ENCODE results near the gene SLC25A21.
"Not testable (repeated sequence)": the region's sequence is repeated elsewhere in the genome, so short reads cannot be mapped to it uniquely, and the experiment has no call there.

SLC25A21 gene

GRCh38 chr14:37172024-37172869 is at the start of gene SLC25A21:
TSS of gene SLC25A21 (minus strand) at chr14:37172606.
- TF ChIP-seq POLR2A (IDR thresholded peaks at IDR 0.05; ENCODE audit: low read depth, low read length), result no peak
- FAIRE-seq (no peak), DNase-seq (ENCODE audit: insufficient read length, low spot score) (no peak)

DNA sequence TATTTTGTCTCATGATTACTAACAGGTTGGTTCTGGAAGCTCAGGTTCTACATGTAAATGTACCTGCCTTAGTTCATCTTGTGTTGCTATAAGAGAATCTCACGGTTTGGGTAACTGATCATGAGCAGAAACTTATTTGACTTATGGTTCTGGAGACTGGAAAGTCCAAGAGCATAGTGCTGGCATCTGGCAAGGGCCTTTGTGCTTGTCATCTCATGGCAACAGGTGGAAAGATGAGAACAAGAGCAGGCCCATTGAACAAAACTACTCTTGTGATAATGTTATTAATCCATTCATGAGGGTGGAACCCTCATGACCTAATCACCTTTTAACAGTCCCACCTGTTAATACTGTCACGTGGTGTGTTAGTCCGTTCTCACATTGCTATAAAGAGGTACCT is 48.7 kb upstream of the SLC25A21 start:
- FAIRE-seq, result no peak
- TF ChIP-seq POLR2A (IDR thresholded peaks at IDR 0.05; ENCODE audit: low read depth, low read length), result no peak
- no peak for DNase-seq (ENCODE audit: insufficient read length, low spot score)

GRCh38 chr14:37215345-37215744 is 42.9 kb upstream of the SLC25A21 start:
- TF ChIP-seq POLR2A (IDR thresholded peaks at IDR 0.05; ENCODE audit: low read depth, low read length), result no peak
- DNase-seq (ENCODE audit: insufficient read length, low spot score) (no peak), FAIRE-seq (no peak)

- FAIRE-seq, result no peak
- no peak for TF ChIP-seq POLR2A (IDR thresholded peaks at IDR 0.05; ENCODE audit: low read depth, low read length)
- no peak for DNase-seq (ENCODE audit: insufficient read length, low spot score)
Observed at GRCh38 chr14:37213016-37213415, 40.6 kb upstream of the SLC25A21 start.

DNA sequence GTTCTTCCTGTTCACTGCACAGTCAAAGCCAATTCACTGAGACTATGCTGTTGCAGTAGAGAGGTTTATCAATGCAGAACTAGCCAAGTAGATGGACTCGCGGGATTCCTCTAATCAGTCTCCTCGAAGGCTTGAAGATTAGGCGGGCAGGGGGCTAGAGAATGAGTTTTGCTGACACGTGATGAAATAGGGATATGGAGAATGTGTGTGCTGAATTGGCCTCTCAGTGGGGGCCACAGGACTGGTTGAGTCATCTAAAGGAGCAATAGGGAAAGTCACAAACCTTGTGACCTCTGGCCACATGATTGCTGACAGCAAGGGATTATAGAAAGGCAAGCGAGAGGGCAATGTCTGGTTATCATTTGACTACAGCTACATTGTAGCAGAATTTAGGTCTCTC is 38.0 kb upstream of the SLC25A21 start:
- no peak for DNase-seq (ENCODE audit: insufficient read length, low spot score)
- no peak for TF ChIP-seq POLR2A (IDR thresholded peaks at IDR 0.05; ENCODE audit: low read depth, low read length)
- FAIRE-seq, result no peak

DNA sequence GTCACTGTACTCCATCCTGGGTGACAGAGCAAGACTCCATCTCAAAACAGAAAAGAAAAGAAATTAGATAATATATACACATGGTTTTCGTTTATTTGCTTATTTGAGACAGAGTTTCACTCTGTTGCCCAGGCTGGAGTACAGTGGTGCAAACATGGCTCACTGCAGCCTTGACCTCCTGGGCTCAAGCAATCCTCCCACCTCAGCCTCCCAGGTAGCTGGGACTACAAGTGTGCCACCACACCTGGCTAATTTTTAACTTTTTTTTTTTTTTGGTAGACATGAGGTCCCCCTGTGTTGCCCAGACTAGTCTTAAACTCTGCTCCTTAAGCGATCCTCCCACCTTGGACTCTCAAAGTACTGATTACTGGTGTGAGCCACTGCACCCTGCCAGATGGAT is 37.2 kb upstream of the SLC25A21 start:
- DNase-seq (ENCODE audit: insufficient read length, low spot score); FAIRE-seq: not testable (repeated sequence)

DNA sequence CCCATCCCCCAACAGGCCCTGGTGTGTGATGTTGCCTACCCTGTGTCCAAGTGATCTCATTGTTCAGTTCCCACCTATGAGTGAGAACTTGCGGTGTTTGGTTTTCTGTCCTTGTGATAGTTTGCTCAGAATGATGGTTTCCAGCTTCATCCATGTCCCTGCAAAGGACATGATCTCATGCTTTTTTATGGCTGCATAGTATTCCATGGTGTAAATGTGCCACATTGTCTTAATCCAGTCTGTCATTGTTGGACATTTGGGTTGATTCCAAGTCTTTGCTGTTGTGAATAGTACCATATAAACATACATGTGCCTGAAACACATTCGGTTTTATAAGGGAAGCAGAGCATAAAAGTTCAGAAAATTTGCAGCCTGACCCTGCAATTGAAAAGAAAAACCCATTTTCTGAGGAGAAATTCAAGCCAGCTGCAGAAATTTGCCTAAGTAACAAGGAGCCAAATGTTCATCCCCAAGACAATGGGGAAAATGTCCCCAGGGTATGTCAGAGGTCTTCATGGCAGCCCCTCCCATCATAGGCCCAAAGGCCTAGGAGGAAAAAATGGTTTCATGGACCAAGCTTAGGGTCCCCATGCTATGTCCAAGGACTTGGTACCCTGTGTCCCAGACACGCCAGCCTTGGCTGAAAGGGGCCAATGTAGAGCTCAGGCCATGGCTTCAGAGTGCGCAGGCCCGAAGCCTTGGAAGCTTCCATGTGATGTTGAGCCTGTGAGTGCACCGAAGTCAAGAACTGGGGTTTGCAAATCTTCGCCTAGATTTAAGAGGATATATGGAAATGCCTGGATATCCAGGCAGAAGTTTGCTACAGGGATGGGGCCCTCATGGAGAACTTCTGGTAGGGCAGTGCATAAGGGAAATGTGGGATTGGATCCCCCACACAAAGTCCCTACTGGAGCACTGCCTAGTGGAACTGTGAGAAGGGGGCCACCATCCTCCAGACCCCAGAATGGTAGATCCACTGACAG is 33.5 kb upstream of the SLC25A21 start:
- DNase-seq (ENCODE audit: insufficient read length, low spot score); FAIRE-seq: not testable (repeated sequence)

DNA sequence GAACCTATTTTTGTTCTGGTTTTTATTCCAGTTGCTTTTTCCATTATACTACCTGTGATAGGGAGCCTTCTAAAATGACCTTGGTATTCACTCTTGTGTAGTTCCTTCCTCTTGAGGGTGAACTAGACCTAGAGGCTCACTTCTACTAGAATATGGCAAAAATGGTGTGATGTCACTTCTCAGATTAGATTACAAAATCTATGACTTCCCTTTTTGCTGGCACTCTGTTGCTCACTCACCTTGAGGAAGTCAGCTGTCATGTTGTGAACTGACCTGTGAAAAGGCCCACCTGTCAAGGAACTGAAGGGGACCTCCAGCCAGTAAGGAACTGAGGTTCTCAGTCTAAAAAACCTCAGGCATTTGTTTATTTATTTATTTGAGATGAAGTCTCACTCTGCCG is 31.0 kb upstream of the SLC25A21 start:
- no peak for FAIRE-seq
- no peak for TF ChIP-seq POLR2A (IDR thresholded peaks at IDR 0.05; ENCODE audit: low read depth, low read length)
- DNase-seq (ENCODE audit: insufficient read length, low spot score), result no peak

DNA sequence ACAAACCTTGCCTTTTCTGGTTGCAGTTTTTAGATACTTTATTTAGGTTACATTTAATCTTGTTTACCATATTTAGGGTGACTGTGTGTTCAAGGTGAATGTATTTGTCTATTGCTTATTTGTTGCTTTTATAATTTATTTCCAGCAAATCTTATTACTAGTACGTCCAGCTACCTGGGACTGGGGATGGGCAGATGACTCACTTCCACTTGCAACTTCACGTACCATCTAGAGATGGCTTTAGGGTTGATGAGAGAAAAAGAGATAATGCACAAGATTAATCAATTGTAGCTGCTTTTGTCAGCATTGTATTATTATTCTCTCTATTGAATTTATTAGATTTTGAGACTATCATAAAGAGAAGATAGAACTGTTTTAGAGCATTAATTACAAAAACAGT is 30.4 kb upstream of the SLC25A21 start:
- no peak for TF ChIP-seq POLR2A (IDR thresholded peaks at IDR 0.05; ENCODE audit: low read depth, low read length)
- no peak for FAIRE-seq

GRCh38 chr14:37202265-37202664 is 29.9 kb upstream of the SLC25A21 start:
- FAIRE-seq, result no peak

More for the DNA sequence above, 30.4 kb upstream of the SLC25A21 start:
- DNase-seq (ENCODE audit: insufficient read length, low spot score), result no peak

GRCh38 chr14:37201724-37202123 is 29.3 kb upstream of the SLC25A21 start:
- DNase-seq (ENCODE audit: insufficient read length, low spot score) (no peak), FAIRE-seq (no peak)
- no peak for TF ChIP-seq POLR2A (IDR thresholded peaks at IDR 0.05; ENCODE audit: low read depth, low read length)

More at GRCh38 chr14:37202265-37202664, 29.9 kb upstream of the SLC25A21 start:
- no peak for TF ChIP-seq POLR2A (IDR thresholded peaks at IDR 0.05; ENCODE audit: low read depth, low read length)
- no peak for DNase-seq (ENCODE audit: insufficient read length, low spot score)

- TF ChIP-seq POLR2A (IDR thresholded peaks at IDR 0.05; ENCODE audit: low read depth, low read length), result no peak
- FAIRE-seq (no peak), DNase-seq (ENCODE audit: insufficient read length, low spot score) (no peak)
Observed at GRCh38 chr14:37198907-37199306, 26.5 kb upstream of the SLC25A21 start.

DNA sequence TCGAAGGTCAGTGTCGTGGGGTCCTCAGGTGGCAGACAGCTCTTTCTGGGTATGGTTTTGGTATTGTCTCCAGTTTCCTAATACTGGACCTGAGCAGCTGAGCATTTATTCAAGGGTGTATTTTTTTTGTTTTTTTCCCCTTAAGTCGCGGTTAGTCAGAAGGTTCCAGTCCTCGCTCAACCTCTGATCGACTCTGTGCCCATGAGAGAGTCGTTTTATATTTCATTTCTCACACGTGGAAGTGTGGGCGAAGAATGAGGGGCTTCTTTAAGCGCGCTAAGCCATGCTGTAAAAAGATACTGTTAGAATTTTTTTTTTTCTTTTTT is 25.8 kb upstream of the SLC25A21 start:
- no peak for TF ChIP-seq POLR2A (IDR thresholded peaks at IDR 0.05; ENCODE audit: low read depth, low read length)
- FAIRE-seq, result no peak
- DNase-seq (ENCODE audit: insufficient read length, low spot score), result no peak

DNA sequence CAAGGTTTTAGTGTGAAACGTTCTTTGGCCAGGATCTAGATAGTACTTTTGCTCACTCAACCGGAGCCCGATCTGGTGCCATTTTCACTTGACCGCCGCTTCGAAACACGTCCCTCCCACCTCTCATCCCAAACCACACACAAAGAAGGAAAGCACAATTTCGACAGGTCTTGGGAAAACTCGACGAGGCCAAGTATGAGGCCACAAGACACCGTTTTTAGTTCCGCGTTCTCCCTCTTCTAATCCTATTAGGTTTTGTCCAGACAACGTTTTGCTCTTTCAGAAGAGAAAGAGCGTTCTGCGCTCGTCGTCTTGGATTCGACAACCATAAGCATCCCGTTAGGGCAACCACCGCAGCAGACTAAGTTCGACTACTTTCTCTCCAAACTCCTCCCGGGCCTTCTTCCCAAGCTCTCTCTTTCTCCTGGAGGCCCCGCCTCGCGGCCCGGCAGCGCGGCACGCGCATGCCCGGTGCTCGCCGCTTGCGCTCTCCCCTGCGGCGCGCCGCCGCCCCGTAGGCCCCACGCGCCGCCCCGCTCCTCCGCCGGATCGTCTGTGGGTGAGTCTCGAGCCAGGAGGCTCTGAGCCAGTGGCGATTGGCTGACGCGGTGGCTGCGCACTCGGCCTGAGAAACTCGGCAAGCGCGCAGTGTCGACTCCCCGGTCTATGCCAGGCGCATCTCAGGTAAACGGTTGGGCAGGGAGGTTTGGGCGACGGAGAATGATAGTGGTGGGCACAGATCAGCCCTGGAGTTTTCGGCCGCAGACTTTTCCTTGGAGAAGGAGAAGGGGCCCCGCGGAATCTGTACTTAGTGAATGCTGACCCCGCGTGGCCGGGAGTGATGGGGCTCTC is 25.2 kb upstream of the SLC25A21 start, which contains the start of gene MIPOL1:
TSS of gene MIPOL1 (plus strand) at position 517 of the 852 bp plus-strand sequence. CDS start 49,952 bp downstream, outside the sequence.
- no peak for DNase-seq (ENCODE audit: insufficient read length, low spot score)
- no peak for FAIRE-seq
- TF ChIP-seq POLR2A (IDR thresholded peaks at IDR 0.05; ENCODE audit: low read depth, low read length), result no peak

Data from H54 (cell line).